Measurements from ENCODE around the gene TAAR1. TPM values are rescaled to one million over a fixed set of nuclear protein-coding genes. Genes with fewer than 3 reads are reported as not detected.
"Not testable (repeated sequence)": the region's sequence is repeated elsewhere in the genome, so short reads cannot be mapped to it uniquely, and the experiment has no call there.

Gene TAAR1
- total RNA-seq, 1 experiment from 2014 or later = not detected

- WGBS (ENCODE audit: extremely low coverage, insufficient read length, low lambda C conversion rate) = no CpG with 5 or more reads among the region's 3 CpGs
- no peak overlapping the region for H2BK12ac ChIP-seq (ENCODE audit: insufficient read length, low read depth, low read length)
- H4K8ac ChIP-seq (replicated peaks; ENCODE audit: insufficient read length, low read depth, low read length) = no peak overlapping the region
- no peak overlapping the region for H3K27ac ChIP-seq (ENCODE audit: insufficient read length, low read depth, low read length)
- H3K9me3 Mint-ChIP-seq = no peaks in the 10 kb centered on the region
- no peak overlapping the region for H3K23ac ChIP-seq (ENCODE audit: insufficient read length, low read depth, low read length)
- no peaks in the 10 kb centered on the region for H3K4me1 ChIP-seq (ENCODE audit: insufficient read depth, low read length)
- no peak for DNase-seq
- H2AFZ ChIP-seq (ENCODE audit: low read length) = no peak overlapping the region
- H3K36me3 Mint-ChIP-seq (ENCODE audit: insufficient read depth in 1 of 3, low read depth in 3 of 3) = peaks cover 0 to 1% (median 0%) of the 10 kb centered on the region in 3 experiments; a peak in 1 of 7 replicates
- H3K23me2 ChIP-seq (ENCODE audit: insufficient read length, low read depth, low read length, poor library complexity, severe bottlenecking) = no peaks in the 10 kb centered on the region
- no peaks in the 10 kb centered on the region for H3K27me3 Mint-ChIP-seq (ENCODE audit: low read depth)
- H2BK15ac ChIP-seq (ENCODE audit: low read depth, low read length) = no peak overlapping the region
- H3K27me3 ChIP-seq (ENCODE audit: insufficient read depth, low read length) = no peaks in the 10 kb centered on the region
- no peaks in the 10 kb centered on the region for H4K20me1 ChIP-seq (ENCODE audit: control insufficient read depth, insufficient read depth, insufficient read length)
- no peak overlapping the region for H4K91ac ChIP-seq (ENCODE audit: insufficient read length, low read depth, low read length)
- H3K18ac ChIP-seq (ENCODE audit: insufficient read length, low read depth, low read length) = no peak overlapping the region
- H2BK5ac ChIP-seq (ENCODE audit: insufficient read length, low read length) = no peak overlapping the region
- H3K9me3 ChIP-seq (ENCODE audit: control insufficient read depth, low read depth, low read length) = no peaks in the 10 kb centered on the region
- no peak overlapping the region for H3K4me2 ChIP-seq (ENCODE audit: insufficient read depth, insufficient read length, low read length)
- no peak overlapping the region for H3K4me3 Mint-ChIP-seq
- H2AK5ac ChIP-seq (ENCODE audit: insufficient read length, low read length) = no peak overlapping the region
- H3K9ac ChIP-seq (ENCODE audit: extremely low read depth, insufficient read length, low read length) = no peak overlapping the region
- no peak overlapping the region for H3K14ac ChIP-seq (ENCODE audit: insufficient read depth, low read length)
- H3K79me1 ChIP-seq (ENCODE audit: insufficient read depth, low read depth, low read length, poor library complexity, severe bottlenecking) = no peaks in the 10 kb centered on the region
- H3K4me1 Mint-ChIP-seq = peaks cover 4 to 13% of the 10 kb centered on the region in 2 experiments; a peak in 3 of 4 replicates
- no peak for TF ChIP-seq CTCF (conservative IDR thresholded peaks at IDR 0.05)
- no peaks in the 10 kb centered on the region for H3K79me2 ChIP-seq (ENCODE audit: insufficient read depth, low read length)
- H3K4ac ChIP-seq (ENCODE audit: low read depth, low read length) = no peak overlapping the region
- no peak overlapping the region for H2BK20ac ChIP-seq (ENCODE audit: low read depth, low read length, poor library complexity, severe bottlenecking)
- no peak overlapping the region for H3T11ph ChIP-seq (ENCODE audit: low read length)
- H2BK120ac ChIP-seq (ENCODE audit: low read depth, low read length, poor library complexity, severe bottlenecking) = no peak overlapping the region
- no peak overlapping the region for H3K27ac Mint-ChIP-seq
- H3K56ac ChIP-seq (ENCODE audit: insufficient read length, low read depth, low read length) = no peak overlapping the region
- no peak overlapping the region for H4K5ac ChIP-seq (ENCODE audit: insufficient read length, low read depth, low read length)
Measured at GRCh38 chr6:132643547-132643946, 15.4 kb downstream of the TAAR1 start.

- H3K56ac ChIP-seq (ENCODE audit: insufficient read length, low read depth, low read length); H3K27me3 ChIP-seq (ENCODE audit: insufficient read depth, low read length); H3K4me1 ChIP-seq (ENCODE audit: insufficient read depth, low read length); H3K9me3 ChIP-seq (ENCODE audit: control insufficient read depth, low read depth, low read length); H3K36me3 Mint-ChIP-seq (ENCODE audit: insufficient read depth in 1 of 3, low read depth in 3 of 3); H3K9ac ChIP-seq (ENCODE audit: extremely low read depth, insufficient read length, low read length); H2AFZ ChIP-seq (ENCODE audit: low read length); H2AK5ac ChIP-seq (ENCODE audit: insufficient read length, low read length); H3K4me2 ChIP-seq (ENCODE audit: insufficient read depth, insufficient read length, low read length); H4K91ac ChIP-seq (ENCODE audit: insufficient read length, low read depth, low read length); H3K9me3 Mint-ChIP-seq; H3K79me2 ChIP-seq (ENCODE audit: insufficient read depth, low read length); H3K79me1 ChIP-seq (ENCODE audit: insufficient read depth, low read depth, low read length, poor library complexity, severe bottlenecking); H2BK20ac ChIP-seq (ENCODE audit: low read depth, low read length, poor library complexity, severe bottlenecking); H3K14ac ChIP-seq (ENCODE audit: insufficient read depth, low read length); H3K4me3 Mint-ChIP-seq; H3K4ac ChIP-seq (ENCODE audit: low read depth, low read length); DNase-seq; H3K23me2 ChIP-seq (ENCODE audit: insufficient read length, low read depth, low read length, poor library complexity, severe bottlenecking); H2BK15ac ChIP-seq (ENCODE audit: low read depth, low read length); H2BK12ac ChIP-seq (ENCODE audit: insufficient read length, low read depth, low read length); H3K27ac Mint-ChIP-seq; H2BK5ac ChIP-seq (ENCODE audit: insufficient read length, low read length); H3K27ac ChIP-seq (ENCODE audit: insufficient read length, low read depth, low read length); H3K18ac ChIP-seq (ENCODE audit: insufficient read length, low read depth, low read length); H2BK120ac ChIP-seq (ENCODE audit: low read depth, low read length, poor library complexity, severe bottlenecking); H4K5ac ChIP-seq (ENCODE audit: insufficient read length, low read depth, low read length); H3T11ph ChIP-seq (ENCODE audit: low read length); H4K8ac ChIP-seq (replicated peaks; ENCODE audit: insufficient read length, low read depth, low read length); H3K23ac ChIP-seq (ENCODE audit: insufficient read length, low read depth, low read length); H4K20me1 ChIP-seq (ENCODE audit: control insufficient read depth, insufficient read depth, insufficient read length); H3K27me3 Mint-ChIP-seq (ENCODE audit: low read depth): not testable (repeated sequence)
- no CpG with 5 or more reads among the region's 1 CpG for WGBS (ENCODE audit: extremely low coverage, insufficient read length, low lambda C conversion rate)
- peaks cover 4 to 13% of the 10 kb centered on the region in 2 experiments; a peak in 3 of 4 replicates for H3K4me1 Mint-ChIP-seq
Measured at GRCh38 chr6:132637135-132637534, 21.8 kb downstream of the TAAR1 start.
